GM18861 (cell line): ENCODE measurements around the gene TMEM207.

Experiments used
- ATAC-seq: cut with Tn5 transposase; IDR thresholded peaks from one replicate; pipeline ENCODE4 v1.9.1; 2021; ENCODE audit not compliant: unreplicated experiment

TMEM207 gene

GRCh38 chr3:190387578-190388213 lies 62.0 kb downstream of the TMEM207 start, which contains the start of gene CLDN16:
TSS of gene CLDN16 (plus strand) at chr3:190388163. CDS start at chr3:190388330, 167 bp downstream.
- no peak for ATAC-seq

DNA sequence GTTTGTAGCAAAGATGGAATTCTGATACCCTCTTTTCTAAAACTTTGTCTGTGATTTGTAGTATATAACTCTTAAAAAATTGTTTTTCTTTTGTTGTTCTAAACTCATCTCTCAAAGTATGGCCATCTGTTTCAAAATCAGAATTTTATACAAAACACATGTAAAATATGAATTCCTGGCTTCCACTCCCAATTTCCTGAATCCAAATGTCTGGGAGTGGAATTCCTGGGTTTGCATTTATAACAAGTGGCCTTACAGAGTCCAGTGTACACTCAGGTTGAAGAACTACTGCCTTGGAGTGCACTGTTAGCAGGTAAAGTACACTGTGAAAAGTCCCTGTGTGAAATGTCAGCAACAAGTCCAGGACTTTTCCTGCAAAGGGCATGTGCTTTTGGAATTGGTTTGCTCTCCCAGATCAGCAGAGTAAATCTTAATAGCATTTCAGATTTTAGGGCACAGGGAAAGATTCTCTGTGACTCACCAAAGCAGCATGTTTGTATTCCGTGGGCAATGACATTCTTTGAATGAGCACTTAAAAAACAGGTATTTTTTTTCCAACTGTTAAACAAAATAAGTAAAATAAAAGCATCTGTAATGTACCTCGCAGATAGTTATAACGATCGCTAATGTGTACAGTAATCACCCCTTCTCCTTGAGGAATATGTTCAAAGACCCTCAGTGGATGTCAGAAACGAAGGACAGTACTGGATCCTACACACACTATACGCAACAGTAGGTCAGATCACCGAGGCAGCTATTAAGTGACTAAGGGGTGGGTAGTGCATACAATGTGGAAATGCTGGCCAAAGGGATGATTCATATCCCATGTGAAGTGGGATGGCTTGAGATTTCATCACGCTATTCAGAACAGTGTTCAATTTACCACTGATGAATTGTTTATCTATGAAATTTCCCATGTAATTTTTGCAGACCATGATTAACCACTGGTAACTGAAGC lies 63.7 kb downstream of the TMEM207 start:
- ATAC-seq, result no peak

DNA sequence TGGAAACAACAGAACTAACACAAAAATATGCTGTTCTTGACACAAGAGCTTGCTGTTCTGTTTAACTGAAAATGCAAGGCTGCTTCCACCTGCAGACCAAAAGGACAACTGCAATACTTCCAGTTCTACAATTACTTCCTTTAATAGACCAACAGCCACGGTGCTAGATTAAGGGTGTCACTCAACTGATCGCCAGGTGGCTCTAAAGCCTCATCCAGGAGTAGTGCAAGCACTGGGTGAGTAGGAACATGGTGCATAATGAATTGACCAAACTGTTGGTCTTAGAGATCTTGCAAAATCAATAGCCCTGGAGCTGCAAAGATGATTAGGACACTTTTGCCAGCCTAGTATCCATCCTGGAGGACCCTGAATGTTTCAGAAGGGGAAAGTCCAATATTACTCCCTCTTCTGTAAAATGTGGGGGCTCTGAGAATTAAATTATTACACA lies 65.4 kb downstream of the TMEM207 start:
- peak; percentile 75 for ATAC-seq

GRCh38 chr3:190382082-190382481 lies 67.6 kb downstream of the TMEM207 start:
- ATAC-seq, result no peak

DNA sequence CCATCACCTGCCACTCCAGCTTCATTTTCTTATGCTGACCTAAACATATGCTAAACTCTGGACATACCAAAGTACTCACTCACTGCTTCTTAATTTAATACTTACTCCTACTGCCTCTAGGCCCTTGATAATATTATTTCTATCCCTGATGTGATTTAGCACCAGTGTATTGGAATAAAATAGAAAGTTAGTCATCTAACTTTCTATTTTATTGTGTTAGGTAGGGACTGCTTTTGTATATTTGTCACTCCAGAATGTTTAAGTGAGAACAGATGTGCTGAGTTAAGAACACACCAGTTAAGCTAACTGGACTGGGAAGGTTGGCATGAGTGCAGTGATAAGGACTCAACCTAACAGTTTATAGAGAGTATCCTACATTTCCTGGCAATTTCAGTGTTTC lies 68.3 kb downstream of the TMEM207 start:
- no peak for ATAC-seq

GRCh38 chr3:190380184-190380583 lies 69.5 kb downstream of the TMEM207 start:
- ATAC-seq, result no peak
